ENCODE results near the gene ARSH. TPM values are rescaled to one million over a fixed set of nuclear protein-coding genes. Genes with fewer than 3 reads are reported as not detected.

ARSH gene
- total RNA-seq, 2 donors from 2014 or later: not detected

DNA sequence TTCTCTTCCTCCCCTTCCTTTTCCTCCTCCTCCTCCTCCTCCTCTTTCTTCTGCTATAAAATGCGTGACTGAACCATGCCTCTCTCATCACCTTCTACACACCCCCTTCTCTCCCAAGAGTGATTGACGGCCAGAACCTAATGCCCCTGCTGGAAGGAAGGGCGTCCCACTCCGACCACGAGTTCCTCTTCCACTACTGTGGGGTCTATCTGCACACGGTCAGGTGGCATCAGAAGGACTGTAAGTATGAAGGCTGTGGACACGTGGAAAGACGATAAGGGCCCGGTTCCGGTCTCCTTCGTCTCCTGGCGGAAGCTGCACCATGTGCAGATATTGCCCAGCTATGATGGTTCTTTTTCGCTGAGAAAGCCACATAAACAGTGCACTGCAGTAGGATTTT is 22.8 kb downstream of the ARSH start:
- Mint-ChIP-seq H3K27ac (no peak overlapping the region), H3K9me3 (peaks cover 35% of the 10 kb centered on the region), H3K4me1 (peaks cover 4% of the 10 kb centered on the region), H3K27me3 (ENCODE audit: insufficient read depth) (no peaks in the 10 kb centered on the region), H3K36me3 (ENCODE audit: low read depth) (peaks cover 4% of the 10 kb centered on the region), H3K4me3 (no peak overlapping the region)
- H3K9ac ChIP-seq (ENCODE audit: extremely low read depth, low read length, poor library complexity, severe bottlenecking): no peak overlapping the region
- TF ChIP-seq, protein P1, sequence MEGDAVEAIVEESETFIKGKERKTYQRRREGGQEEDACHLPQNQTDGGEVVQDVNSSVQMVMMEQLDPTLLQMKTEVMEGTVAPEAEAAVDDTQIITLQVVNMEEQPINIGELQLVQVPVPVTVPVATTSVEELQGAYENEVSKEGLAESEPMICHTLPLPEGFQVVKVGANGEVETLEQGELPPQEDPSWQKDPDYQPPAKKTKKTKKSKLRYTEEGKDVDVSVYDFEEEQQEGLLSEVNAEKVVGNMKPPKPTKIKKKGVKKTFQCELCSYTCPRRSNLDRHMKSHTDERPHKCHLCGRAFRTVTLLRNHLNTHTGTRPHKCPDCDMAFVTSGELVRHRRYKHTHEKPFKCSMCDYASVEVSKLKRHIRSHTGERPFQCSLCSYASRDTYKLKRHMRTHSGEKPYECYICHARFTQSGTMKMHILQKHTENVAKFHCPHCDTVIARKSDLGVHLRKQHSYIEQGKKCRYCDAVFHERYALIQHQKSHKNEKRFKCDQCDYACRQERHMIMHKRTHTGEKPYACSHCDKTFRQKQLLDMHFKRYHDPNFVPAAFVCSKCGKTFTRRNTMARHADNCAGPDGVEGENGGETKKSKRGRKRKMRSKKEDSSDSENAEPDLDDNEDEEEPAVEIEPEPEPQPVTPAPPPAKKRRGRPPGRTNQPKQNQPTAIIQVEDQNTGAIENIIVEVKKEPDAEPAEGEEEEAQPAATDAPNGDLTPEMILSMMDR (conservative IDR thresholded peaks at IDR 0.05): no peak
- H3K27ac ChIP-seq (ENCODE audit: low read depth, low read length): no peak overlapping the region
- 92% methylated on average over 13 of the region's 13 CpGs; no CpG with 5 or more reads in 1 of the 2 experiments for WGBS, 2 experiments (ENCODE audit: insufficient coverage in 1 of 2, insufficient read length in 1 of 2)
- no peaks in the 10 kb centered on the region for H3K27me3 ChIP-seq (ENCODE audit: control insufficient read depth, insufficient read depth, low read length, poor library complexity, severe bottlenecking)
- no peaks in the 10 kb centered on the region for H3K36me3 ChIP-seq (ENCODE audit: control insufficient read depth, insufficient read depth, low read length)
- no peak overlapping the region for H3K4me3 ChIP-seq (ENCODE audit: low read length)
- no peak for DNase-seq
- peaks cover 2% of the 10 kb centered on the region for H3K9me3 ChIP-seq (ENCODE audit: control insufficient read depth, low read length)
- no peaks in the 10 kb centered on the region for H3K4me1 ChIP-seq (ENCODE audit: control insufficient read depth, insufficient read depth, low read length)

DNA sequence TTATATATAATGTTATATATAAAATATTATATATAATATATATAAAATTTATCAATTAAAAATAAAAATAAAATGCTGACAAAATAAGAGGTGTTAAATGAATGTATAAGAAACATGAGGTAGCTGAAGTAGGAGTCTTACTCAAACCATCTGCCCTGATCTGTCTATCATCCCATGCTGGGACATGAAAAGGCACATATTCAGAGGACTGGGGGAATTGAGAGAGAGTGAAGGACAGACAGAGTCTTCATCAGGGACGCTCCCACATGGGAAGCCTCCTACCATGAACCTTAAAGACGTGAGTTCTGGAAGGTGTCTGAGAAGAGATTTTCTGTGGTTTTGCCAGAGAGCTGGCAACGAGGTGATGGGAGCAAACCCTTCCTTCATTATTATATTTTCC is 30.9 kb downstream of the ARSH start:
- H3K36me3 Mint-ChIP-seq (ENCODE audit: low read depth): peaks cover 7% of the 10 kb centered on the region
- DNase-seq: peak; percentile 18
- H3K4me3 Mint-ChIP-seq: no peak overlapping the region
- Histone ChIP-seq H3K9me3 (ENCODE audit: control insufficient read depth, low read length) (peaks cover 7% of the 10 kb centered on the region), H3K27ac (ENCODE audit: low read depth, low read length) (no peak overlapping the region), H3K4me3 (ENCODE audit: low read length) (no peak overlapping the region), H3K27me3 (ENCODE audit: control insufficient read depth, insufficient read depth, low read length, poor library complexity, severe bottlenecking) (no peaks in the 10 kb centered on the region), H3K36me3 (ENCODE audit: control insufficient read depth, insufficient read depth, low read length) (no peaks in the 10 kb centered on the region), H3K9ac (ENCODE audit: extremely low read depth, low read length, poor library complexity, severe bottlenecking) (no peak overlapping the region), H3K4me1 (ENCODE audit: control insufficient read depth, insufficient read depth, low read length) (no peaks in the 10 kb centered on the region)
- TF ChIP-seq, protein P1 (conservative IDR thresholded peaks at IDR 0.05): no peak
- 100% methylated on average over 2 of the region's 3 CpGs; no CpG with 5 or more reads in 1 of the 2 experiments for WGBS, 2 experiments (ENCODE audit: insufficient coverage in 1 of 2, insufficient read length in 1 of 2)
- H3K9me3 Mint-ChIP-seq: peaks cover 46% of the 10 kb centered on the region
- H3K27me3 Mint-ChIP-seq (ENCODE audit: insufficient read depth): no peaks in the 10 kb centered on the region
- no peak overlapping the region for H3K27ac Mint-ChIP-seq
- no peaks in the 10 kb centered on the region for H3K4me1 Mint-ChIP-seq

DNA sequence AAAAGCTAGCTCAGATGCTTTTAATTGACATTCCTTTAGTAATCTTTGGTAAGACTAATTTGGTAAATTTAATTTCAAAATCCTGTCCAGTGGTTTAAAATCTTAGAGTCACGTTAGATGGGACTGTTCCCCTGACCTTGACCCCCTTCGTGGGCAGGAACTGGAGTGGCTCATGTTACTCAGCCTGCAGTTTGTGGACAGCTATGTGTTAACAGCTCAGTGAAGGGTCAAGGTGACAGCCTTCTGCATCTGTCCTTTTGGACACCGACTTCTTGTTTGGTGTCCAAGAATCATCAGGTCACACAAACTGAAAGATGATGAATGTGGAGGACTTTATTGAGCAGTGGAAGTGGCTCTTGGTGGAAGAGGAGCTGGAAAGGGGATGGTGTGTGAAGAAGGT is 37.9 kb downstream of the ARSH start:
- Histone ChIP-seq H3K36me3 (ENCODE audit: control insufficient read depth, insufficient read depth, low read length) (no peaks in the 10 kb centered on the region), H3K4me1 (ENCODE audit: control insufficient read depth, insufficient read depth, low read length) (no peaks in the 10 kb centered on the region), H3K27ac (ENCODE audit: low read depth, low read length) (no peak overlapping the region), H3K27me3 (ENCODE audit: control insufficient read depth, insufficient read depth, low read length, poor library complexity, severe bottlenecking) (no peaks in the 10 kb centered on the region), H3K9ac (ENCODE audit: extremely low read depth, low read length, poor library complexity, severe bottlenecking) (no peak overlapping the region), H3K4me3 (ENCODE audit: low read length) (no peak overlapping the region), H3K9me3 (ENCODE audit: control insufficient read depth, low read length) (no peaks in the 10 kb centered on the region)
- TF ChIP-seq, protein P1 (conservative IDR thresholded peaks at IDR 0.05): no peak
- 85 to 100% methylated on average over 2 to 3 of the region's 3 CpGs for WGBS, 2 experiments (ENCODE audit: insufficient coverage in 1 of 2, insufficient read length in 1 of 2)
- Mint-ChIP-seq H3K27me3 (ENCODE audit: insufficient read depth) (no peaks in the 10 kb centered on the region), H3K4me3 (no peak overlapping the region), H3K27ac (no peak overlapping the region), H3K4me1 (peaks cover 16% of the 10 kb centered on the region), H3K9me3 (peaks cover 24% of the 10 kb centered on the region), H3K36me3 (ENCODE audit: low read depth) (peaks cover 6% of the 10 kb centered on the region)
- DNase-seq: peak; percentile 9
